ENCODE measurements around the gene SARDH.
"Not testable (repeated sequence)": the region's sequence is repeated elsewhere in the genome, so short reads cannot be mapped to it uniquely, and the experiment has no call there.

SARDH gene

DNA sequence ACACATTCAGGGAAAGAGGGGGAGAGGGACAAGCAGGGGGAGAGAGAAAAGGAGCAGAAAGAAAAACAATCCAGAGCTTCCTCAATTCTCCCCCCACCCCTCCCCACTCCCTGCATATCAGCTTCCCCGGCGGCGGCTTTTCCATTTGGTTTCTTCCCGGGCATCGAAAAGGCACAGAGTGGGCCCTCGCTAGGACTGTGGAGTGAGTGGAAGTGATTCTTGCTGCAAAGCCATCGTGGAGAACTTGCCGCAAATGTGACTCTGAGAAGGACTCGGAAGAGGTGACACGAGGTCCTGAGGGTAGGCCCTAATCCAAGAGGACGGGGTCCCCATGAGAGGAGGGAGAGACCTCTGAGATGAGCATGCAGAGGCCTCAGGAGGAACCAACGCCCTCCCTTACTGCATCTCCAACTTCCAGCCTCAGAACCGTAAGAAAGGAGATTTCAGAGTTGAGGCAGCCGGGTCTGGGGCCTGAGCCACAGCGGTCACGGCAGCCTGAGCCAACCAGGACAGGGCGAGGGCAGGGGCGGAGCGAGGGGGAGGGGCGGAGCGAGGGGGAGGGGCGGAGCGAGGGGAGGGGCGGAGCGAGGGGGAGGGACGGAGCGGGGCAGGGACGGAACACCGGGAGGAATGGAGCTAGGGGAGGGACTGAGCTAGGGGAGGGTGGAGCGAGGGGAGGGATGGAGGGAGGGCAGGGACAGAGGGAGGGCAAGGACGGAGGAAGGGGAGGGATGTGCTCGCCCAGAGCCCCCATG, 21.2 kb upstream of the SARDH start:
- no peak for DNase-seq

DNA sequence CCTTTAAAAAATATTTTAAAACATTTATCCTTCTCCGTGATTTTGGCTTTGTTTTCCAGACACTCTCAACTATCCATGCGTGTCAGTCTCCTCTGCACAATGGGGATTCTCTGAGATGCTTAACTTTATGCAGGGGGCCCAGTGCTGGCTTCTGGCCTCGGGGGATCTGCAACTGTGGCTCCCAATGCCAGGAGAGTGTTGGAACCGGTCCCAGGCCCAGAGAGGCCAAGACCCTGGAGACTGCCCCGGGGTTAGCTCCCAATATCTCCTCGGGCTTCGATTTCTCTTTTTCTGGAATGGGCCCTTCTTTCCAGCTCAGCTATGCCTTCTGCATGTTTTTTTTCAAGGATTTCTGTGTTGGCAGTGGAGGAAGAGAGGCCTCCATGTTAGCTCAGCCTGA, 20.1 kb upstream of the SARDH start:
- DNase-seq, result no peak

DNA sequence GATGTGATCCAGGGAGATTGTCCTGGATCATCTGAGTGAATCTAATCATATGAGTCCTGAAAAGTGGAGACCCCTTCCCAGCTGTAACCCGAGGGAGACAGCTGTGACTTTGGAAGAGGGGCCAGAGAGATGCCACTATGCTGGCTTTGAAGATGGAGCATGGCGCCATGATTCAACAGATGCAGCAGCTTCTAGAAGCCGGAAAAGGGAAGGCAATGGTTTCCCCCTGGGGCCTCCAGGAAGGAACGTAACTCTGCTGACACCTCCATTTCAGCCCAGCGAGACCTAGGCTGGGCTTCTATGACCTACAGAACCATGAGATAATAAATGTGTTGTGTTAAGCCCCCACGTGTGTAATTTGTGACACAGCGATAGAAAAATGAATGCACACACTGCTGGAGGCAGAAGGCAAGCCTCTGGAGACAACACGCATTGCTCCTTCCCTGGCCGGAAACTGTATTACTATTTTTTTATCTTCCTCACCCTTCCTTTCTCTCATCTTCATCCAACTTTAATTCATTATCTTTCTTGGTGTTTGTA, 16.6 kb upstream of the SARDH start:
- DNase-seq, result no peak

DNA sequence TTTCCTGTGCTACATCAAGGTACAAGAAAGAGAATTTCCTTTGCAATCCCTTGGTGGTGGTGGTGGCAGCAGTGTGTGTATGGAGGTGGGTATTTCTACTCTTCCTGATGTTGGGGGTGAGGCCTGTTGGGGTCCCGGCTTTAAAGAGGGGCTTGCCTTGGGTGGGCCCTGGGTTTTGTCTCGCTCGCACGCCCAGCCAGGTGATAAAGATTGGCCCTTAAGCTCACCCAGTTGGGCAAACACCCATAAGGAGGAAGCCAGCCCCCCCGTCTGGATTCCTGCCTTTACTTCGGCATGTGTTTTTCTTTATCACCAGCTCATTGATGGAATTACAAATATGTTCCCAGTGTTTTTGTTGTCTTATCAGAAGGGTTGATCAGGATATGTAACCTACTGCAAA, 16.0 kb upstream of the SARDH start:
- DNase-seq, result no peak

DNA sequence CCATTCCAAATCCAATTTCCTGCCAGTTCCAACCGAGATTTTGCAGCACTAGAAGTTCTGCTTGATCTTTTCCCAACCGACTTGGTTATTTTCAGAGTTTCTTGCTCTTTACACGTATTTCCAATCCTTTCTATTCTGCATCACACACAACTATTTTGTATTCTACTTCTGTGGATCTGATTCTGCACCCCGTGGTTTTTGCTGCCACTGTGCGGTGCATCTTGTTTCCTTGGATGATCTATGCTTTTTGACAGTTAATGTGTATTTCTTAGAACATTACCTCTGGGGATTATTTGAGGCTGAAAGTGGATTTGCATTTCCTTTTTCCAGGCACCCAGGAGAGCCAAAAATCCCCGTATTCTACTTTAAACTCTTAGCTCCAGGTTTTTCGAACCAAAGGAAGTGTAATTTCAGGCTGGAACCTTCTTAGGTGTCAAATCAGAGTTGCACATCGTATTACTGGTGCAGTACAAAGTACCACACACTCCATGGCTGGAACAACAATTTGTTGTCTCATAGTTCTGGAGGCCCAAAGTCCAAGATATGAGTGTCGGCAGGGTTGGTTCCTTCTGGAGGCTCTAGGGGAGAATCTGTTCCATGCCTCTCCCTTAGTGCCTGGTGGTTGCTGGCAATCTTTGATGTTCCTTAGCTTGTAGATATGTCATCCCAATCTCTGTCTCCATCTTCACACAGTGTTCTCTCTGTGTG, 14.7 kb upstream of the SARDH start:
- DNase-seq, result no peak

DNA sequence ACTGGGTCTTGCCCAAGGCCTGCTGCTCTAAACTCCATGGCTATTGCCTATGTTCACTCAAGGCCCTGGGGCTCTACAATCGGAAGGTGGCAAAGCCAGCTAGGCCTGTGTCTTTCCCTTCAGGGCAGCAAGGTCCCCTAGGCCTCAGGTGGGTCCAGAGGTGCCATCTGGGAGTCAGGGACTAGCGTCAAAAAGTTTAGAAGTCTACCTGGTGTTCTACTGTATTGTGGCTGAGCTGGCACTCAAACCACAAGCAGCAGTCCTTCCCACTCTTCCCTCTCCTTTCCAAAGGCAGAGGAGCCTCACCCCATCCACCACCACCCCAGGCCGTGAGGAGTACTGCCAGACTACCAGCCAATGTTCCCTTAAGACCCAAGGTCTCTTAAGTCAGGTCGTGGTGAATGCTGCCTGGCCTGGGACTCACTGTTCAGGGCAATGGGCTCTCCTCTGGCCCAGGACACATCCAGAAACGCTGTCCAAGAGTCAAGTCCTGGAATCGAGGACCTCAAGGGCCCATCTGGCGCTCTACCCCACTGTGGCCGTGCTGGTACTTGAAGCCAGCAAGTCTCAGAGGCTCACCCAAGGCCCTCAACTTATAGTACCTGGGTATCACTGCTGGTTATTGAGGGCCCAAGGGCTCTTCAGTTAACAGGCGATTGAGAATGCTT, 13.0 kb upstream of the SARDH start:
- no peak for DNase-seq

DNA sequence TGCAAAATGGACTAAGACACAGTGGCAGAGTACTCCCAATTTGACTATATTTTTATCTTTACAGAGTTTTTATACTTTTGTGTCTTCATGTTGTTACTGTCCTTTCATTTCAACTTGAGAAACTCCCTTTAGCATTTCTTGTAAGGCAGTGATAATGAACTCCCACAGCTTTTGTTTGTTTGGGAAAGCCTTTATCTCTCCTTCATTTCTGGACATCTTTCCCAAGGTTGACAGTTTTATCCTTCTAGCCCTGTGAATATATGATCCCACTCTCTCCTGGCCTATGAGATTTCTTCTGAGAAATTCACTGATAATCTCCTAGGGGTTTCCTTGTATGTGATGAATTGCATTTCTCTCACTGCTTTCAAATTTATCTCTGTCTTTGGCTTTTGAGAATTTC, 9.2 kb upstream of the SARDH start:
- no peak for DNase-seq

DNA sequence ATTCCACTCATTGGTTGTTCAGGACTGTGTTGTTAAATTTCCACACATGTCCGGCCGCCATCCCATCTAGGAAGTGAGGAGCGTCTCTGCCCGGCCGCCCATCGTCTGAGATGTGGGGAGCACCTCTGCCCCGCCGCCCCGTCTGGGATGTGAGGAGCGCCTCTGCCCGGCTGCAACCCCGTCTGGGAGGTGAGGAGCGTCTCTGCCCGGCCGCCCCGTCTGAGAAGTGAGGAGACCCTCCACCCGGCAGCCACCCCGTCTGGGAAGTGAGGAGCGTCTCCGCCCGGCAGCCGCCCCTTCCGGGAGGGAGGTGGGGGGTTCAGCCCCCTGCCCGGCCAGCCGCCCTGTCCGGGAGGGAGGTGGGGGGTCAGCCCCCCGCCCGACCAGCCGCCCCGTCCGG, 6.4 kb upstream of the SARDH start:
- not testable (repeated sequence) for DNase-seq

DNA sequence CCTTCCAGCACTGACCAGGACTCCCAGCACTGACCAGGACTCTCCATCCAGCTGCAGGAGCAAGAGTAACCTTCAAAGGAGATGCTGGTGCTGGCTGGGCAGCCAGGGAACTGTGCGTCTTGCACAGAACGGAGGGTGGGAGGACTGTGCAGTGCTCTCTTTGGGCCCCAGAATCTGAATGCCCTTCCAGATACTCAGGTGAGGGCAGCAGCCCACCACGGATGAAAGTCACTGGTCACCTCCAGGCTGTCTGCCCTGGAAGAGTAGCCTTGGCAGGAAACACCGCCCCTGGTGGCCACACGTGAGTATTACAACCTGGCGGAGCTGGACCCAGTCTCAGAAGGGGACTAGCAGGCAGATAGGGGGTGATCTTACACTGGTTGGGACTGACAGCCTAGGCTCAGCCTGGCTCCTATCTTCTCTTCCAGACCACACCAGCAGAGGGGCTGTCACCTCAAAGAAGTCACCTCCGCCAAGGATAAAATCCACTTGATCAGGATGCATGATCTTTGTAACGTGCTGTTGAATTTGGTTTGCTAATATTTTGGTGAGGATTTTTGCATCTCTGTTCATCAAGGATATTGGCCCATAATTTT, 4.8 kb upstream of the SARDH start:
- DNase-seq, result peak; percentile 66

DNA sequence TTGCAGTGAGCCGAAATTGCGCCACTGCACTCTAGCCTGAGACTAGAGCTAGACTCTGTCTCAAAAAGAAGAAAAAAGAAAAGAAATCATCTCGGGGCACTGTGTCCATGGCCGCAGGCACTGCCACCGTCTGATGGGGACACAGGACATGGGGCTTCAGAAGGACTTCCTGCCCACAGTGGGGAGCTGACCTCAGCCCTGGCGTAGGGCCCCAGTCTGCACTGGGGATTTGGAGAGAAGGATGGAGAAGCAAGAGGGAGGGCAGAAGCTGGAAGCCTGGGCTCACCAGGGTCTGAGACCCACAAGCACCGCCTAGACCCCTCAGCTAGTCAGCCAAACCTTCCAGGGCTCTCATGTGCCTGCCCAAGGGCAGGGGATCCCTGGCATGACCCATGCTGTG, 4.1 kb upstream of the SARDH start:
- no peak for DNase-seq

DNA sequence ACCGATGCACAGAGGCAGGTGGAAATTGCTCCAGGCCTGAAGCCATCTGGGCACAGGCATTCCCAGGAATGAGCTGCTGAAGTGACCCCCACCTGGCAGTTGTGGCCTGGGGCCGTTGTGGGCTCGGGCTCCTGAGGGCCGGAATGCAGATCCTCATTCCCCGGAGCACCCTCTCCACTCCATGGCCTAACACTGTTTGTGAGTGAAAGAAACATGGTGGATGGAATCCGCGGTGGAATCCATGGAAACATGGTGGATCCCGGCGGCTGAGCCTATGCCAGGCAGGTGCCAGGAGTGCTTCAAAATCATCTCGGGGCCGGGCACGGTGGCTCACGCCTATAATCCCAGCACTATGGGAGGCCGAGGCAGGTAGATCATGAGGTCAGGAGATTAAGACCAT, 3.6 kb upstream of the SARDH start:
- DNase-seq, result no peak

DNA sequence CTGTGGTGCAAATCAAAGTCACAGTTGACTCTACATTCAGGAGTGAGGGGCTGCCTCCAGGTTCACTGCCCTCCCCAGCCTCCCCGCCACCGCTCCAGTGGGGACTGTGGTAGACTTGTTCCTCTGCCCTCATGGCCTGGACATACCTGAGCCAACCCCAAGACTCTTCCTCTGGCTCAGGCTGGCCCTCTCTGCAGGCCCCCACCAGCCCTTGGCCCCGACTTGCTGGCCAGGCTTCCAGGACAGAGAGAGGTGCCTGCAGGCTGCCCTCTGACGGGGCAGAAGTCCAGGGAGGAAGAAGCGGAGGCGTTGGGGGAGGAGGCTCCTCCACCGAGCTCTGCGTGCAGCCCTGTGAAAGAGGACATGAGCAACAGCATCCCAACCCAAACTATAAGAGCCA, 2.8 kb upstream of the SARDH start:
- DNase-seq, result no peak

DNA sequence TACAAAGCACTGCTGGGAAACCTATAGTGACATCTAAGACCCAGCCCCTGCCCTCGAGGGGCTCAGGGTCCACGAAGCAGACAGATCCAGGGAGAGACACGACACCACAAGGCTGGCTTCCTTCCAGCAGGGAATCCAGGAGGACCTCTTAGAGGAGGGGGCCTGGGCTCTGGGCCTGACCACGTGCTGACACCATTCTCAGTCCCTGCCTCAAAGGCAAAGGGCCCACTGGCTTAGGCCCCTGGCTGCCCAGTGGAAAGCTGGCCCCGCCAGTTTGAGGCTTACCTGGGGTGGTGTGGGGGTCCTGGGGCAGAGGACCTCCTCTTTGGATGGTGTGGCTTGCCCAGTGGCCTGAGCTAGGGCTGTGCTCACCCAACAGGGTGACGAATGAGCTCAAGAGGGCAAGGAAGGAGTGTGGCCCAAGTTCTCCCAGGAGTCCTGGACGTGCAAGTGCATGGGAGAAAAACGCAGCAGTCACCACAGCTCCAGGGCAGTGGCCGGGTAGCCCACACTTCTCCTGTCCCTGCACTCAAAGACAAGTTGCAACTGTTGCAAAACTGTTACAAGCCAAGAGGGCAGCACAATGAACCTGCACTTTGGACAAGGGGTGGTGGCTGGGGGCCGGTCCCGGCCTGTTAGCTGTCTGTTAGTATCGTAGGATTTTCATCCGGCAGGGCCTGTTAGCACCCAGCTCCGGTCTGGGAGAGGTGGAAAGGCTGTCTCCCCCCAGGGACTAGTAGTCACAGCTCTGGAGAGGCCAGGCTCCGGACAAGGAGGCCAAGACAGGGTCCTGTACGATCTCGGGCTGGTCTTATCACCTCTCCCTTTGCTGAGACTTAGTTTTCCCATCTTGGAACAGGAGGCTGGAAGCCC, 1.5 kb upstream of the SARDH start:
- DNase-seq, result no peak

DNA sequence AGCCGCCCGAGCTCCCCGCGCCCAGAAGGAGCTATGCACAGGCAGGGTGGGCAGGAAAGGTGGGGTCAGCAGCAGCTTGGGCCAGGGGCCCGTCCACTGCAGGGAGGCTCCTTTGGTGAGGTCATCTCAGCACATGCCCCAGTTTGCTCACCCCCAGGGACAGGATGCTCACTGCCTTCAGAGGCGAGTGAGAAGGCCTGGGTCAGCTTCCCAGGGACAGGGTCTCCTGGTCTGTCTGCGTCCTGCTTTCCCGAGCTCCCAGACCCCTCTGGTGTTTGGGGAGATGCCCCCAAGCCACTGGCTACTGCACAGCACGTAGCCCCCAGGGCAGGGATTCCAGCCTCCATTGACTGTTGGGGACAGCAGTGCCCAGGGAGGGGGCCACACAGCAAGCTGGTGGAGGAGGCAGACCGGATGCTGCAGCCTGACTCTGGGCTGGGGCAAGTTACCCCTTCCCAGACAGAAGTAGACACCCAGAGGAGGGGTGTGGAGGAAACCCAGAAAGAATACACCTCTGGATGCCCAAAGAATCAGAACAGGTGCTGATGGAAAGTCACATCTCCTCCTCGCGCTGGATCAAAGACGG, 581 bp upstream of the SARDH start:
- no peak for DNase-seq

DNA sequence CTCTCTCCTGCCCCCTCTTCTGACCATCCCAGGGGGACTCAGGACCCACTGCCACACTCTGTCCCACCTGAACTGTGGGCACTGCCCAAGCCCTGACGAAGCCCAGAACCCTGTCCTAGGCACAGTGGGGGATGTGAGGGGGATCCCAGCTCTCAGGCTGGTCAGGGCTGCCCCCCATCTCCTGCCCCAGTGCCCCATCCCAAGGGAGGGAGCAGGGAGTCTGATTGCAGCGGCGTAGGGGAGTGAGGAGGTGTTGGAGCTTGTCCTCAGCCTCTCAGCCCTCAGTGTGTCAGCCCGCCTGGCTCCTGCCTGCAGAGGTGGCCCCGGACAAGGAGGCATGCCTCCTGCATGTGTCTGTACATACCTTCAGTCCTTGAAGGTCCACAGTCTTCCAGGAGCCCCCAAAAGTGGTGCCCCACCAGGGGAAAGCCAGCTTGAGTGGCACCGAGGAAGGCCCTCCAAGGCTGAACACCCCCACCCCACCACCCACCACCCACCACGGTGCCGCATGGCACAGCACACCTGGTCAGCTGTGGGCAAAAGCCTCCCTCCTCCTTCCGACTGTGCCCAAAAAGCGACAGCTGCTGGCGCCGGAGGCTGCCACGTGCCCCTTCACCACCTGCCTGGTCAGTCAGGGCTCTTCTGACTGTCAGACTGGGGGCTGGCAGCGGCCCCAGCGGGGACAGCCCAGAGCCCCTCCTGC, 930 bp downstream of the SARDH start:
- peak; percentile 81 for DNase-seq

DNA sequence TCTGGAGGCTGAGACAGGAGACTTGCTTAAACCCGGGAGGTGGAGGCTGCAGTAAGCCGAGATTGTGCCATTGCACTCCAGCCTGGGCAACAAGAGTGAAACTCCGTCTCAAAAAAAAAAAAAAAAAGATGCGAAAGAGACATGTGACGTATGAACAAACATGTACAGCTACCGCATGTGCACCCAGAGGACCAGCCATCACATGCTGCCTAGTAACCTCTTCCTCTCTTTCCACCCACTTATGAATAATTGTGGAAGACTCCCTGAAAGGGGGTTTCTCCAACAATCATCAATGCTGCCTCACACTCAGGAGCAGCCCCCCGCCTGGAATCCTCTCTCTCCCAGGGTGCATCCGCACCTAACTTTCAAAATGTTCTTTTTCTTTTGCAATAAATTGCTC, 2.2 kb downstream of the SARDH start:
- DNase-seq, result no peak

DNA sequence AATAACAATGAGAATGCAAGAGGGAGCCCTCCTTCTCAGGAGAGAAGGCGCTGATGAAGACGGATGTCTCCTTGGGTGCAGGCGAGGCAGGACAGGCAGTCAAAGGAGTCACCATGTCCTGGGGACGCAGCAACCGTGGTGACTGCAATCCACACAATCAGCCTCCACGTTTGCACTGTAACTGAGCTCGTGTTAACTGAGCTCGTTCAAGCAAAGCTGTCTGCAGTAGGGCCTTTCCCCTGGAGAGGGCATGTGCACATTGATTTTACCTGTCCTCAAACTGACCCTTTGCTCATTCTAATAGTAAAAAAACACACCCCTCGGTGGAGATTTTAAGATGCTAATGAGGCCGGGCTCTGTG, 2.8 kb downstream of the SARDH start:
- no peak for DNase-seq

DNA sequence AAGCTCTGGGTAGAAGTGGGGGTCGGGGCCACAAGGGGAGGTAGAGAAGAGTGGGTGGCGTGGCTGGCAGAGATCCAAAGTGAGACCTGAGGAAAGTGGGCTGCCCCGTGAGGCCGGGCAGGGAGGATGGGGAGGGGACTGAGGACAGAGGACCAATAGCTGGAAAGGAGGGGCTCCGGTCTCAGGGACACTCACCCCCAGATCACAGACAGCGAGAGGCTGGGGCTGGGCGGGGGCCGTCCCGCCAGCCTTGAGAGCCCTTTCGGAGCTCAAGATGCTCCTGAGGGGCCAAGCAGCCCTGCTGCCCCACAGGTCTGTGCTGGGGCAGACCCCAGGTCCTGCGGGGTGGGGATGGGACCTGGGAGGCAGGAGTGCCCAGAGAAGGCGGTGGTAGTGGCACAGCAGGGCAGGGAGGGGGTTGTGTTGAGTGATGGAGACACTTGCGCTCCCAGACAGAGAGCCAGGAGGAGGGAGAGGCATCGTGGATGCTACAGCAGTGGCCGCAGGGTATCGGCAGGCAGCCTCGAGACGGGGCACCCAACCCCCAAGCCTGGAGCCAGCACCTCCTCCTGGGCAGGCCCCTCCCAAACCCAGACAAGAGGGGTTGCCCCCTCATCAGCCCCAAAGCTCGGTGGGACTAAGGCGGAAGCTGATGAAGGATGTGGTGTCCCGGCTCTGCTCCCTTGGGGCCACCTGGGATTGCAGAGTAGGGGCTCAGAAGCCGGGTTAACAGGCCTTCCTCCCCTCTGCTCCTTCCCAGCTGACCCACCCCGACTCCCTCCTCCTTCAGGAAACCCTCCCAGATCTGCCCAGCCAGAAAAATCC, 3.4 kb downstream of the SARDH start:
- no peak for DNase-seq

DNA sequence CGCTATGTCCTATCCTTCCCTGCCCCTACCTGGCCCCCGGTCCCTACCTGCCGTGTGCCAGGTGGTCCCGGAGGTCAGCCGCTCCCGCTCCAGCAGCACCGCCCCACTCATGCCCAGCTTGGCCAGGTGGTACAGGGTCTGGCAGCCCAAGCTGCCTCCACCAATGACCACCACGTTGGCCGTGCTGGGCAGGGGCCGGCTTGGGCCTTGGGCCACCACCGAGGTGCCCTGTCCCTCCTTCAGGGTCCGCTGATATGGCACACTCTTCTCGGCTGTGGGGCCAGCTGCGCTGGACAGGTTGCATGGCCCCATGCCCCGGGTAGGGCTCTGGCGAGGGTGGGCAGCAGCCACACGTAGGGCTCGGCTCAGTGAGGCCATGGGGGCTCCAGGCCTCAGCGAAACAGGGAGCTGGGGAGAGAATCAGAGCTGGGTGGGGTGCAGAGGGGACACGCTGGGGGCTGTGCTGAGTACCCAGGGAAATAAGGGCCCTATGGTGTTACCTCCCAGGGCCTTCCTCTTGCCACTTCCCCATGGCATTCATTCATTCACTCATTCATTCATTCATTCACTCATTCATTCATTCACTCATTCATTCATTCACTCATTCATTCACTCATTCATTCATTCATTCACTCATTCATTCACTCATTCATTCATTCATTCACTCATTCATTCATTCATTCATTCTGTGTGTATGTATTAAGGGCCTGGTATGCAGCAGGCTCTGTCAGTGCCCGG, 4.2 kb downstream of the SARDH start:
- DNase-seq, result no peak

DNA sequence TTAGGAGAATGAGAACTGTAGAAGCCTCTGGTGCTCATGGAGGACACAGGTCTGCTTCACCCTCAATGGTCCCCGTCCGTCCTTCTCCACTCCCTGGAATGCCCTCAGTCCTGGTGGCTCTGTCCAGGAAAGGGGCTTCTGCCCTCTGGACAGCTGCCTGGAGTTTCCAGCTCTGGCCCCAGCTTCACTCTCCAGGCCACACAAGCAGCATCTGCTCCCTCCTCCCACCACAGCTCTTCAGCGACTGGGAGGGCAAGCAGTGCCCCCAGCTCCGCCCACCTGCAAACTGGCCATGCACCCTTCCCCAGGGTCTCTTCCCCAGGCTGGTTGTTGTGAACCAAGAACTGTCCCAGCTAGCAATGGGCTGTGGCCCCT, 4.7 kb downstream of the SARDH start:
- DNase-seq, result no peak
